ENCODE data around the gene P2RY6.

Gene P2RY6

GRCh38 chr11:73237471-73238290, 34.5 kb upstream of the P2RY6 start:
- DNase-seq = peak; percentile 15

GRCh38 chr11:73239111-73239521, 33.0 kb upstream of the P2RY6 start:
- no peak for DNase-seq

- DNase-seq = no peak
Observed at GRCh38 chr11:73239571-73240189, 32.5 kb upstream of the P2RY6 start.

- DNase-seq = no peak
Observed at GRCh38 chr11:73240190-73240781, 31.9 kb upstream of the P2RY6 start.

GRCh38 chr11:73241300-73241699, 30.8 kb upstream of the P2RY6 start:
- no peak for DNase-seq

- peak; percentile 70 for DNase-seq
Observed at GRCh38 chr11:73242251-73243092, 29.7 kb upstream of the P2RY6 start.

GRCh38 chr11:73243093-73243485, 29.0 kb upstream of the P2RY6 start:
- no peak for DNase-seq

- DNase-seq = no peak
Observed at GRCh38 chr11:73244589-73245240, 27.4 kb upstream of the P2RY6 start.

GRCh38 chr11:73245461-73245860, 26.7 kb upstream of the P2RY6 start:
- DNase-seq = no peak

- DNase-seq = no peak
Observed at GRCh38 chr11:73246303-73246702, 25.8 kb upstream of the P2RY6 start.

- DNase-seq = no peak
Observed at GRCh38 chr11:73248526-73249185, 23.5 kb upstream of the P2RY6 start.

GRCh38 chr11:73249304-73249703, 22.8 kb upstream of the P2RY6 start:
- DNase-seq = no peak

- DNase-seq = no peak
Observed at GRCh38 chr11:73249853-73250783, 22.0 kb upstream of the P2RY6 start.

- no peak for DNase-seq
Observed at GRCh38 chr11:73252577-73253191, 19.5 kb upstream of the P2RY6 start.

- DNase-seq = no peak
Observed at GRCh38 chr11:73257342-73258103, 14.6 kb upstream of the P2RY6 start.

GRCh38 chr11:73258104-73259035, 13.8 kb upstream of the P2RY6 start:
- no peak for DNase-seq

GRCh38 chr11:73259406-73260126, 12.6 kb upstream of the P2RY6 start:
- no peak for DNase-seq

GRCh38 chr11:73260127-73260457, 12.0 kb upstream of the P2RY6 start:
- no peak for DNase-seq
